Endothelial cell of umbilical vein (primary cell): Measurements from ENCODE around the gene FUT6. TPM values are rescaled to one million over a fixed set of nuclear protein-coding genes. Genes with fewer than 3 reads are reported as not detected.

Source experiments
- BruUV-seq: library from RNA; stranded (reverse); fragments of 400-500 nt; replicated peaks from 2 replicates; lab custom pipeline; 2021; lab: Mats Ljungman, UMichigan
- CTCF ChIA-PET: fragments of 300-600, 350-600 bp; sonication (Branson Sonifier 250); formaldehyde crosslinking; loops from one replicate; lab custom pipeline; 2021; ENCODE audit warnings: antibody characterized with exemption, inconsistent platforms; lab: Charles Lee
- POLR2A ChIA-PET: fragments of 300-600, 350-600 bp; sonication (Branson Sonifier 250); formaldehyde crosslinking; loops from one replicate; lab custom pipeline; 2021; ENCODE audit warnings: antibody characterized with exemption, inconsistent platforms; lab: Charles Lee
- DNase-seq: peaks from one replicate; pipeline ENCODE4 v3.0.0-alpha.2; 2011; ENCODE audit warnings: low read depth, low spot score
- FAIRE-seq: peaks from 2 replicates; lab custom pipeline; 2011; peaks lifted over from hg19 to GRCh38; lab: Jason Lieb, UNC
- H2AFZ ChIP-seq: 2 replicates; pipeline ENCODE4 v1.6.0; 2012; ENCODE audit warnings: low read depth, low read length, control low read depth, inconsistent platforms
- H3K27ac ChIP-seq: 2 replicates; pipeline ENCODE4 v1.5.1; 2011; ENCODE audit warnings: low read depth, mild to moderate bottlenecking, control low read depth, low read length, moderate library complexity; ENCODE audit not compliant: insufficient read depth
- H3K27me3 ChIP-seq, 2 experiments: 2 replicates each; pipeline versions ENCODE4 v1.6.0 to v1.6.1; 2011; ENCODE audit warnings: low read length in 2 of 2, mixed read lengths in 1 of 2; ENCODE audit not compliant: control insufficient read depth in 2 of 2, insufficient read depth in 2 of 2
- H3K36me3 ChIP-seq, 2 experiments: 2 replicates in 1 of 2; 3 replicates in 1 of 2; pipeline ENCODE4 v1.5.1; 2011; ENCODE audit warnings: low read length in 2 of 2, mild to moderate bottlenecking in 1 of 2, moderate library complexity in 1 of 2; ENCODE audit not compliant: control insufficient read depth in 2 of 2, insufficient read depth in 2 of 2; ENCODE audit errors: extremely low read depth in 1 of 2
- H3K4me1 ChIP-seq: 3 replicates; pipeline ENCODE4 v1.5.1; 2011; ENCODE audit warnings: mild to moderate bottlenecking, low read length; ENCODE audit not compliant: control insufficient read depth, insufficient read depth; ENCODE audit errors: extremely low read depth
- H3K4me2 ChIP-seq: 2 replicates; pipeline ENCODE4 v1.6.1; 2011; ENCODE audit warnings: low read length, control low read depth, mixed read lengths; ENCODE audit not compliant: insufficient read depth
- H3K4me3 ChIP-seq, 3 experiments: fragments of 200-600 bp in 1 of 3; sonication (generic), shearing (Covaris generic) in 1 of 3; replicated peaks in 1 of 3; 2 replicates each; pipeline ENCODE4 v1.5.1; 2011 to 2016; ENCODE audit warnings: control low read depth in 3 of 3, low read length in 3 of 3, mild to moderate bottlenecking in 2 of 3, inconsistent platforms in 1 of 3, low read depth in 1 of 3, moderate library complexity in 1 of 3; ENCODE audit not compliant: insufficient read depth in 1 of 3
- H3K79me2 ChIP-seq: 2 replicates; pipeline ENCODE4 v1.6.0; 2012; ENCODE audit warnings: low read length, inconsistent platforms; ENCODE audit not compliant: control insufficient read depth, insufficient read depth
- H3K9ac ChIP-seq: replicated peaks from 2 replicates; pipeline ENCODE3; 2011; ENCODE audit warnings: low read length, control low read depth; ENCODE audit not compliant: insufficient read depth; ENCODE audit errors: extremely low read depth
- H3K9me1 ChIP-seq: replicated peaks from 3 replicates; pipeline ENCODE4 v1.6.0; 2011; ENCODE audit warnings: mild to moderate bottlenecking, low read length; ENCODE audit not compliant: control insufficient read depth, insufficient read depth; ENCODE audit errors: extremely low read depth
- H3K9me3 ChIP-seq: replicated peaks from 2 replicates; pipeline ENCODE4 v1.5.1; 2012; ENCODE audit warnings: low read length, inconsistent platforms; ENCODE audit not compliant: control insufficient read depth, insufficient read depth
- H4K20me1 ChIP-seq: replicated peaks from 2 replicates; pipeline ENCODE3; 2011; ENCODE audit warnings: mild to moderate bottlenecking, low read length; ENCODE audit not compliant: control insufficient read depth, insufficient read depth; ENCODE audit errors: extremely low read depth
- CTCF ChIP-seq, 2 donors: IDR thresholded peaks; 1 replicate in 1 of 2; 2 replicates in 1 of 2; pipeline ENCODE4 v1.5.1; 2011; ENCODE audit warnings: low read length in 2 of 2, mild to moderate bottlenecking in 2 of 2, moderate library complexity in 2 of 2, control low read depth in 1 of 2, inconsistent platforms in 1 of 2, low read depth in 1 of 2; ENCODE audit not compliant: insufficient read depth in 1 of 2; ENCODE audit errors: extremely low read depth in 1 of 2
- EZH2 ChIP-seq: IDR thresholded peaks from 2 replicates; pipeline ENCODE4 v1.6.1; 2012; ENCODE audit warnings: borderline replicate concordance, low read depth, mild to moderate bottlenecking, moderate library complexity, low read length, inconsistent platforms; ENCODE audit not compliant: severe bottlenecking
- FOS ChIP-seq: IDR thresholded peaks from 2 replicates; pipeline ENCODE4 v1.6.1; 2011; ENCODE audit warnings: mild to moderate bottlenecking, low read length, moderate library complexity, borderline replicate concordance; ENCODE audit not compliant: insufficient read depth
- GATA2 ChIP-seq: IDR thresholded peaks from 2 replicates; pipeline ENCODE4 v1.7.0; 2011; ENCODE audit warnings: low read depth, mild to moderate bottlenecking, moderate library complexity, mixed read lengths, low read length; ENCODE audit not compliant: insufficient read length, insufficient read depth
- JUN ChIP-seq: IDR thresholded peaks from 2 replicates; pipeline ENCODE4 v1.6.1; 2011; ENCODE audit warnings: borderline replicate concordance, low read depth; ENCODE audit not compliant: insufficient read length, insufficient read depth
- MAX ChIP-seq: IDR thresholded peaks from 2 replicates; pipeline ENCODE4 v1.6.1; 2011; ENCODE audit not compliant: insufficient read depth, insufficient read length
- MYC ChIP-seq: IDR thresholded peaks from one replicate; pipeline ENCODE4 v1.6.1; 2011; ENCODE audit warnings: mild to moderate bottlenecking, low read depth, low read length
- POLR2A ChIP-seq: IDR thresholded peaks from 2 replicates; pipeline ENCODE4 v1.6.1; 2012; ENCODE audit warnings: low read depth, mild to moderate bottlenecking, control low read depth, low read length
- POLR2AphosphoS5 ChIP-seq: IDR thresholded peaks from 2 replicates; pipeline ENCODE4 v1.6.1; 2012; ENCODE audit warnings: low read depth, mild to moderate bottlenecking, control low read depth, low read length, moderate library complexity; ENCODE audit not compliant: insufficient read depth
- dilution Hi-C: fragments of 300-500 bp; cut with MboI; formaldehyde crosslinking; loops from one replicate; pipeline ENCODE4 v1.15.0; 2019; ENCODE audit warnings: low sequenced_read_pairs; ENCODE audit not compliant: extremely low pct_ligation_motif_present
- intact Hi-C: fragments of 100-400 bp; cut with micrococcal nuclease; formaldehyde crosslinking; loops from one replicate; pipeline ENCODE4 v1.10.0; 2022
- polyA plus RNA-seq, 4 experiments: library from polyadenylated mRNA; depleted of rRNA in 3 of 4; stranded (reverse) in 3 of 4; unstranded in 1 of 4; fragments of >200 nt; gene quantifications; 2 replicates each; pipeline versions ENCODE4 v1.2.1 to v1.2.3, GENCODE V29; 2011 to 2012; ENCODE audit warnings: missing spikeins in 1 of 4
- total RNA-seq: library from RNA; stranded (reverse); gene quantifications from 2 replicates; pipeline ENCODE4 v1.2.3, GENCODE V29; 2021

Gene FUT6
- total and polyA plus RNA-seq, 2 donors (not counting 3 experiments of a cell fraction or from before 2014, with no cell fraction given) = not detected

GRCh38 chr19:5864725-5865486 lies 25.4 kb upstream of the FUT6 start:
- no peaks in the 10 kb centered on the region for H3K9me1 ChIP-seq
- no peaks in the 10 kb centered on the region for H3K79me2 ChIP-seq
- no peaks in the 10 kb centered on the region for H4K20me1 ChIP-seq
- H3K27me3 ChIP-seq = no peaks in the 10 kb centered on the region
- DNase-seq = no peak
- H2AFZ ChIP-seq = no peak overlapping the region
- H3K27ac ChIP-seq = no peak overlapping the region
- no peak overlapping the region for H3K4me3 ChIP-seq
- CTCF ChIA-PET = no interaction called here
- no peaks in the 10 kb centered on the region for H3K36me3 ChIP-seq
- no peak for FAIRE-seq
- intact Hi-C loops (no loop called here), dilution Hi-C loops (no loop called here)
- POLR2A ChIA-PET = interaction anchor here (0.6 kb wide), 1 partner anchor 130 kb away, joined by 3 read pairs; no protein-coding TSS in a partner anchor
- no peaks in the 10 kb centered on the region for H3K9me3 ChIP-seq
- no peak for TF ChIP-seq MAX
- no peak for TF ChIP-seq EZH2
- TF ChIP-seq JUN = no peak
- no peak for TF ChIP-seq POLR2A
- no peak for TF ChIP-seq CTCF (IDR thresholded peaks at IDR 0.05; ENCODE audit: extremely low read depth in 1 of 2, insufficient read depth in 1 of 2, low read depth in 1 of 2, low read length in 2 of 2)
- TF ChIP-seq GATA2 = no peak
- TF ChIP-seq FOS = no peak
- no peak for TF ChIP-seq MYC
- no peak for TF ChIP-seq POLR2AphosphoS5
- BruUV-seq = no TSS peak
- H3K4me1 ChIP-seq = no peaks in the 10 kb centered on the region
- H3K9ac ChIP-seq = no peak overlapping the region
- no peak overlapping the region for H3K4me2 ChIP-seq
